Measurements from ENCODE around the gene EFNA3. TPM values are rescaled to one million over a fixed set of nuclear protein-coding genes. Genes with fewer than 3 reads are reported as not detected.

The EFNA3 gene
- total and polyA plus RNA-seq, 9 of the 15 experiments (the other 6 are each of a cell fraction or from before 2014, with no cell fraction given) = 0.59 to 7.9 (median 4.7) TPM

DNA sequence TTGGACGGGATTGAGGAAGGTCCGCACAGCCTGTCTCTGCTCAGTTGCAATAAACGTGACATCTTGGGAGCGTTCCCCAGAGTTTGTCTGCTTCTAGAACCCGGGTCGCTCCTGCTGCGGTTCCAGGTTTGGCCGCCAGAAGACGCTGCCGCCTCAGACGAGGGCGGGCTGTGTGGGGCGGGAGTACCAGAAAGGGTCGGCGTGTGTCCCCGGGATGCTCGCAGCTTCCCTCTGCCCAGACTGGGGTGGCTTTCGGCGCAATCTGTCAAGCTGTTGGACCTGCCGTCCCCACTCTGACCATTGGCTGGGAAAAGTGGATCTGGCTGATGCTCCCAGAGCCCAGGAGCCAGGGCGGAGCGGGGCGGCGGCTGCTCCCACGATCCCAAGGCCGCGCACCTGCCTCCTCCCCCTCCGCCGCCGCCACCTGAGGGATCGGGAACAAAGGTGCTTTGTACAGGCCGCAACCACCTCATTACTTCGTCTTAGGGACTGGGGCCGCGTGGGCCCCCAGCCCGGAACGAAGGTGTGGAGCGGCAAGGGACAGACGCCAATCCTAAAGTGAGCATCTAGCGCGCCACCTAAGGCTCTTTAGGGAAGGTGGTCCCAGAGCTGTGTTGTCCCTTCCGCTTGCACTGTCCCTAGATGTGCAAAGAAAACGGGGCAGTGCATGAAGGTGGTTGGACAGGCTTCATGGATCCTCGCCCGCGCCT, 15.8 kb upstream of the EFNA3 start (continued):
- TF ChIP-seq JUN (IDR thresholded peaks at IDR 0.05; ENCODE audit: borderline replicate concordance, low read depth, low read length) (no peak), JUN (CRISPR knock-in tag; IDR thresholded peaks at IDR 0.05; ENCODE audit: borderline replicate concordance) (peak; percentile 85; the same call in 1 of the 2 replicates), ZNF707 (CRISPR knock-in tag; conservative IDR thresholded peaks at IDR 0.05) (no peak), NR2C1 (IDR thresholded peaks at IDR 0.05) (no peak), NR2C1 (tag; IDR thresholded peaks at IDR 0.05) (no peak), ARID2 (IDR thresholded peaks at IDR 0.05) (peak; percentile 94), CREB1 (IDR thresholded peaks at IDR 0.05) (no peak), CREB1 (CRISPR knock-in tag; IDR thresholded peaks at IDR 0.05) (peak; percentile 35), CHD4 (IDR thresholded peaks at IDR 0.05; ENCODE audit: insufficient read depth, insufficient replicate concordance, low read depth, low read length, poor library complexity, severe bottlenecking) (no peak), KLF6 (CRISPR knock-in tag; IDR thresholded peaks at IDR 0.05; ENCODE audit: borderline replicate concordance) (no peak)
